Stimulated activated CD4-positive, alpha-beta T cell treated with anti-CD3 and anti-CD28 coated beads, Interleukin-1b, Interleukin-23, amount 100 ng/mL, for 48 hours (primary cell): ENCODE measurements around the gene EPHB6.
A peak's percentile ranks its signal among the peaks of the same experiment; 100 is the strongest.

Experiments used
- DNase-seq: peaks from one replicate; pipeline ENCODE4 v3.0.0-alpha.2; 2020

Gene EPHB6

DNA sequence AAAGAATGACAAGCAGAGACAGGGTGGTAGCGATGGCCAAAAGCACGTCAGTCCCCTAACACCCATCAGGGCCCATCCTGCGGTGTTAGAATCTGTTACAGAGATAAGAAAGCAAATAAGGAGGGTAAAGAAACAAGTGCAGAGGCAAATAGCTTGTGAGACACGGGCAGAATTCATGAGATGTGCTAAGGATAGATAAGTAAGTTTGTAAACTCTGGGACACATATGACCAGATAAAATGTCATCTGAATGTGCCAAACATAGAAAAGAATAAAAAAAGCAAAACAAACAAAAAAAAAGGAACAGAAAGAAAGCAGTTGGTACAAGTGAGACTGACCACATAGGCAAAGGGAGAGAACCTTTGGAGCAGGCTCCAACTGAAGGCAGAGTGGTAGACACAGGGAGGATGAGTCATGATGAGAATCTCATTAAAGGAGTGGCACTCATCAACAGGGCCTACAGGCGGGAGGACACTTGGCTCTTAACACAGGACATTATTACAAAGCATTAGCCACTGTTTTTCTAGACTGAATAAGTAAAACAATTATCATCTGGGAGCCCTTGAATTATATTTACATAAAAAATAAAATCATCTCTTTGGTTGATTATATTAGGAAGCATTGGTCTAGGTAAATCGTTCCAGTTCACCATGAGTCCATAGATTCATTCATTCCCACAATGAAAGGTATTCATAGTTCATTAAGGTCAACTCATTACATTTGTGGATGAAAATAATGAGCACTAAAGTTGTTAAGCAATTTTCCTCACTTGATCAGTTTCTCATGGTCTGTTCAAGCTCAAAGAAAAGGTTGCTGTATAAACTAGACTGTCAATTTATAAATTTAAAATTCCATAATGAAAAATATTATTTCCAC lies 21.5 kb upstream of the EPHB6 start:
- no peak for DNase-seq

DNA sequence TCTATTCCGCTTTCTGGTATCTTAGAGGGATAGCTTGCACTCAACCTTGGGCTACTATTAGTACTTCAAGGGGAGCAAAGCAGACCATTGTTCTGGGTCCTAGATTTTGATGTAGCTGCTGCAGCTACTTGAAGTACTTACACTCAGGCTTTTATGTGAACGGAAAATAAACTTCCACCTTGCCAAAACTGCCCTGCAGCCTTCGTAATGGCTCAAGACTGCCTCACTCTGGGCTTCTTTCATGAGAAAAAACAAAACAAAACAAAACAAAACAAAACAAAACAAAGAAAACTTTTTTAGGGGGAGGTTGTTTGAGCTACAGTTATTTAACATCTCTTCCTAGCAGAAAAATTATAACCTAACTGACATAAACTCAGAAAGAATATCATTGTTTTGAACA lies 19.4 kb upstream of the EPHB6 start:
- no peak for DNase-seq

DNA sequence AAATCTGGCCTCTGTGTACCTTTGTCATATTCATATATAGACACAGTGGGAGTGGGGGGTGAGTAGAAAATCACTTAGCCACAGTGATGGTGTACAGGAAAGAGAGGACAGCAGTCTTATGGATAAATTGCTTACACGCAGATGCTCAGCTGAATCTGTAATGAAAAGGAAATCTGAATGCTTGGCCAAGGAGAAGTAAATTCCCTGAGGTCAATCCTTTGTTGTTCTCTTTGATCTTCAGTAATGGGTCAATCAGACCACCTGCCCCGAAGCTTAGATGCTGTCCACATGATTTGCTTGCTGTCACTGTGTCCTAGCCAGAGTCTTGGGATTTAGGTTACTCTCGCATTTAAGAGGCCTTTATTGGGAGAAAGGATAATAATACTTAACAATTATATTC lies 18.4 kb upstream of the EPHB6 start:
- no peak for DNase-seq

DNA sequence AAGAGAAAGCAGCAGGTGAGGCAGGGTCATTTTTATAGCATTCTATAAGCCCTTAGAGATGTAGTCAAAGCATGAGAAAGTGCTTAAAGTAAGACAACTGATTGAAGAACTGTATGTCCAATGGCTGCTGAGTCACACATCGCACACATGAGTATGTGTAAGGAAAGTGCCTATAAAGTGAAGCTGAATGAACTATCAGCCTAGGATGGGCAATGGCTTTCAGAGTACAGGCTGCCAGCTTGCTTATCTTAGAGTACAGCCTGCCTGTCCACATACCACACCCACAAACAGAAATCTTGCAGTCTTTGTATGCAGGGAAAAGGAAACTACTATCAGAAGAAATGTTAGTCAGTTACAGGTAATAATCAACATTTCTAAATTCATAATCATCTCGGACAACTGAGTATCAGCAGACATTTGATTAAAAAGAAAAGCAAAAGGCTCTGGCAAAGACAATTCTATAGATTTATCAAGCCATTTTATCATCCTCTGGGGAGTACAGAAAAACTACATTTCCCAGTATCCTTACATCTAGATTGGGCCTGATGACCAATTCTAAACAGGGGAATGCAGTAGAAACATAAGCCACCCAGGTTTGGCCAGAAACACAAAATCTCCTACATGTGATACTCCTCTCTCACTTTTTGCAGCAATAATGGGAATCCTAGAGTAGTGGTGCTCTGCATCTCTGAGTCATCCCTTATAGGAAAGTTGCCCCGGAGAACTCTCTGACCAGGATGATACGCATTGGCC lies 16.2 kb upstream of the EPHB6 start:
- DNase-seq = no peak

DNA sequence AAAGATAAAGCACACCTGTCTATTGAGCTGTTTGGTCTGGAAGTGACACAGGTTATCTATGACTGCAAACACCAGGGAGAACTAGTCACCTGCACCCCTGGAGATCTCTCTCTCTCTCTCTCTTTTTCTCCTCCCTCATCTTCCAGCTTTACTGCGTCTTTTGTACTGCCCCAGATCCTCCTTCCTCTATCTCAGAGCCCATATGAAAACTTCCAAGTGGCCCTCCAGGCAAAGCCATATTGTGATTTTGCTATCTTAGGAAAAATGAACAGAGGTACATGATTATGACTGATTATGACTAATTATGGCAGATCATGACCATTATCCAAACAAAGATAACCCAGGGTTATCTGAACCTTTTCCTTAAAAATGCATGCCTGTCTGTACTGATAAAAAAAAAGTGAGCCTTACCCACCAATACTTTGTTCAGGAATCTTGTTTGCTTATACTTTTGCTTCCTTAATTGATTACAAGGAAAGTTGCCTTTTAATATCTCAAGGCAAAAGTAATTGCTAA lies 12.6 kb upstream of the EPHB6 start:
- DNase-seq = no peak

DNA sequence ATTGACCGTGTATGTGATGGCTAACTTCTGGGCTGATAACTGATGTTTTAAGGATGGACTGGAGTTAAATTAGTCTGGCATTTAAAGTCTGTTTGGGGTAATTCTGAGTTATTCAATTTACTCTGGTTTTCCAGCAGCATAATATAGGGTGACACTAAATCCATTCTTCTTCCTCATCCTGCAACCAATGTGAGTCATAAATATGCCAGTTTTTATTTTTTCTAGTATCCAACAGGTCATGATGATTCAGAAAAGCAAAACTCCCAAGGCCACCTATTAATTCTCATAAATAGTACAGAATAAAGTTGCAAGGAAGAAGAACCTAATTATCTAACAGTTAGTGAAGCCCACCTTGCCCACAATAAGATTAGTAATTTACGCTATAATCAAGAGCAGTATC lies 7.5 kb upstream of the EPHB6 start:
- DNase-seq = no peak

DNA sequence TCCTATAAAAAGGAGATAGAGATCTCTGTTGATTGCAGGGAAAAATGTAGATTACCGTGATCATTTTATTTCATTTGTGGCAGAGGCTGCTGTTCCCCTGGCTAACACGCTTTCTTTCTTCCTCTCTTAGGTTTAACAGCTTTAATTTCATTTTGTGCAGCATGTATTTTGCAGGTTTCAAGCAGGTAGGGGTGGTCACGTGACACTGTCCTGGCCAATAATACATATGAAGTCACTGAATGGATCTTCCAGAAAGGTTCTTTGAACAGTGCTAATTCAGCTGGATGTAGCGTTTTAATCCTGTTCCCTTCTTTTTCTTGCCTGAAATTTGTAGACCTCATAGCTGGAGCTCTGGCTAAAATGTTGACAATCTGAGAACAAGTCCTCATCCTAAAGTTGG lies 3.6 kb upstream of the EPHB6 start:
- no peak for DNase-seq

DNA sequence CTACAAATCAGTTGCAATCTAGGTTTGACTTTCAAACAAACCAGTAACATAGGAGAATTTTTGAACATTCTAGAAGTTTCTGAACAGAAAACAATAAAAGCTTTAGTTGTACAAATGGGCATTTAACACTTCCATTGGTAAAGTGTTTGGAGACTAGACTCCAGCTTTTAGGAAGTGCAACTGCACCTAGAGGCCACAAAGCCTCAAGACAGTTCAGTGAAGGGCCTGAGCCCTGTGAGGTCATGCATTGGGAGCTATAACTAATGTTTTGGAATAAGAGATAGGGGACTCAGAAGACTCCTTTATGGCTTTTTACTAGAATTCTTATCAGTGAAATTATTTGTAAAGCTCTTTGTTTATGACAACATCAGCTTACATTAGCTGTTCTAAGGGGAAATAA lies 3.0 kb upstream of the EPHB6 start:
- DNase-seq = no peak

DNA sequence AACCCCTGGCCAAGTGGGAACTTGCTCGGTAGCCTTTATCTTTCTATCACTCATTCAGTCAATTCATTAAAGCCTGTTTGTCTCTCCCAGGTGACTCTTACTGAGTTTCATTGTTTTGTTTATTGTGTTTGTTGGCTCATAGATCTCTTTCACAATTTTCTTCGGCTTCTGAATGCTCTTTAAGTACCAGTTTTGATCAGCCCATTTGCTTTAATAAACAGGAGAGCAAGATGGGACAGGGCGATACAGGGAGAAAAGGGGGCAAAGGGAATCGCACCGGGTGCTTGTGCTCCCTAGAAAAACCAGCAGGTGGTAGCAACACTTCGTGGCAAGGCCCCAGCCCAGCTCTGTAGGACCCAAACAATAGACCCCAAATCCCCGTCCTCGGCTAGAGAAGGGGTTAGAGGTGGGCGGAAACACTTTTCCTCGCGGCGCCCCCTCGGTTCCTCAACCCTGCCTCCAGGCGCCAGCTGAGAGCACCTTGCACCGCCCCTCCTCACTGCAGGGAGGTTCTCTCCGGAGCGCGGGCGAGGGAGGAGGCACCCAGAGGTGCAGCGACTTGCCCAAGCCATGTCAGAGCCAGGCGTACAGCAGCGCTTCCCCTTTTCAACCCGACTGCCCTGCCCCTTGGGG lies 1.0 kb upstream of the EPHB6 start:
- DNase-seq = peak; percentile 63

DNA sequence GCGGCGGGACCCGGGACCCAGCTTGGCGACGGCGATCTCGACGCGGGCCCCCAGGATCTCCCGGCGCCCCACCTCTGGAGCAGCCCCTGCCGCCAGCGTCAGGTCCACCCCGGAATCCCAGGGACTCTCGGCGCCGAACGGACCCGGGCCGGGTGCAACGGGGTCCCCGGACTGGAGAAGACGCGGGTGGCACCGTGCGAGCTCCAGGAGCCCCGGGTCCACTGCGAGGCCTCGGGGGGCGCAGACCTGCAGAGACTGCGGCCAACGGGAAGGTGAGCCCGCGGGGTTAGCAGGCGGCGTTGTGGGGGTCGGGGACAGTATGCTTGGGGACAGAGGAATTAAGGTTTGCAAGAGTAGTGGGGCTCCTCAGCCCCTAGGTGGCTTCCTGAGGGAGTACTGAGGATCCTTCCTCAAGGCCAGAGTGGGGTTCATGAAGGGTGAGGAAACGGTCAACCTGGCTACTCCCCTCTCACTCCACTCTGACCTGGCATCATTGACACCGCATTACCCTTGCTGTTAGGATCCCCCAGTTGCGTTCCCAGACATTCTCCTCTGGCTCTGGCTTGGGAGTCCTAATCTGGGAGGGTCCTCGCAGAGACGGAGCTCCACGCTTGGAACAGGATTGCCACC lies 353 bp downstream of the EPHB6 start:
- no peak for DNase-seq

DNA sequence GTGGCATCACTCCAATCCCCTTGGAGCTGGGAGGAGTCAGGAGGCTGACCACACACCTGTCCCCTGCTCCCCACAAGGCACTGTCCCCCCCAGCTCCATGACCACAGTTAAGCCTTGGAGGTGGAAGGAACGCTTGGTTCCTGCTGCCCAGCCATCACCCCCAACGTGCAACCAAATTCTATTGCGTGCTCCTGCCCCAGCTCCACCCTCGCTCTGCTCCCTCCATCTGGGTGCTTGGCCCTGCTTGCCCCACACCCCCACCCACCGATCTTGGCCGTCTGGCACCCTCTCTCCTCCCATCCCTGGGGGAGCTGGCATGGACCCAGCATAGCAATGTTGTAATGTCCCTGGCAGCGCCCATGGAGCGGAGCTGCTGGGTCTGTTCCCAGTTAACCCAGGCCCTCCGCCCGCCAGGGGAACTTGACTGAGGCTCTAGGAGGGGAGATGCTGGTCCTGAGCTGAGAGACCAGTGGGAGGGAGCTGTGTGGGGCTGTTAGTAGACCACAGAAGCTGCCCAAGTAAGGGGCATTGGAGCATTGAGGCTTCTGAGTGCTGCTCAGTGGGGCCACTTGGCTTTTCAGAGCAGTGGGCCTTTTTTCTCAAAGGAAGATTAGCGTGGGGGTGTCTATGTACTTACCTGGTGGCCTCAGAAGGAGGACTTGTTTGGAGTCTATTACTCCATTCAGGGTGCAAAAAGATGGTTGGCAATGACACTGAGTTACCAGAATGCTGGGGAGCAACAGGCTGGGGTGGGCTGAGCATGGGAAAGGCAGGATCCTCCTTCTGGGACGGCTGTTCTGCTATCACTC lies 1.1 kb downstream of the EPHB6 start:
- no peak for DNase-seq

DNA sequence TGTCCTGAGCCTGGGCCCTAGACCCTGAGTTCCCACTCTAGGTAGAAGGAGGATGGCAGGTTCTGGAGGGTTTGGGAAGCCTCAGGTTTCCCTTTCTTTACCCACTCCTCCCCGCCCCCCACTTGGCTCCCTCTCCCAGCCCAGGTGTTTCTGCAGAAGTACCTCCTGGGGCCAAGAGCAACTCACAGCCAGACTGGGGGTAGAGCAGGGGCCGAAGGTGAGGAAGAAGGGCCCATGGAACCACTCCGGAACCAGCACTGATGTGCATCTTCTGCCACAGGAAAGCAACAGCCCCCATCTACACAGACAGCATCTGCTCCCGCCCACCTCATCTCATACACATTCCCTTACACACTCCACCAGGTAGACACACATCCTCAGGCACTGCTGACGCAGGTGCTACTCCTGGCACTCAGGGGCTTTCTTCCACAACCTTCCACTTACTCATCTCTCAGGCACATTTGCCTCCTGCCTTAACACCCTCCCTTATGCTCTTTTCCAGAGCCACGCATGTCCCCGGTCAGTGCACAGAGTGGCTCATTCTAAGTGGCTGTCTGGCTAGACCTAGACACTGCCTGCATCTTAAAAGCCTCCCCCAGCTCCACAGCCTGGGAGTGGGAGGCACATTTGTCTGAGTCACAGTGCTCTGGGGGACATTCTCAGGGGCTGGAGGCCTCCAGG lies 1.8 kb downstream of the EPHB6 start:
- no peak for DNase-seq

DNA sequence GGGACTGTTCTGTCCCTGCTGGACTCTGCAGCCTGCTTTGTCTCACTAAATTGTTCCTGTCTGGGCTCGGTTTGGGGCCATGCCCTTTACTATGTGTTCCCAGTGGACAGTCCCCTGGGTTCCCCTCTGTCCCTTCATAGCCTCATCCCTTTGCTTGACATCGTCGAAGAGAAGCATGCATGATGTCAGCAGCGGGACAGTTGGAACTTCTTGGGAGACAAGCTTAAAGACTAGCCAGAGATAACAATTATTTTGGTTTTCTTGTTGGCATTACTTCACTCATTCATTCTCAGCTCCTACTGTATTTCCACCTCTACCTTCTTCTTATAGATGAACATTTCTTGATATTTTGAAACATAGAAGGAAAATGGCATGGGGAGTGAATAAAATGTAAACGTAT lies 2.7 kb downstream of the EPHB6 start:
- DNase-seq = no peak

DNA sequence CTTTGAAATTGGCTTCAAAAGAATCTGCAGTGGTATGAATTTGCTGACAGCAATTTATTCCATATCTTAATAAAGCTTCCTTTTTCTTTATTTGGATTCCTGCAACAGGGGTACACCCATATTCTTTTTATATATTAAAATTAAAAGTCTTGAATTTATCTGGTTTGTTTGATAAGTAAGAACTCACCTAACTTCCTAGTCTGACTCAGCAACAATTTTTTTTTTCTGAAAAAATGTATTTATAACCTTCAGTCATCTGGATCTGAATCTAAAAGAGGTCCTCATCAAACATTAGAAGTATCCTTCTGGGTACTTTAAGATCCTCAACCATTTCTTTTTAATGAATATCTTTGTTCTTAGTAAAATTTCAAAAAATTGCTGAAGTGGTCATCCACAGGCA lies 4.5 kb downstream of the EPHB6 start:
- DNase-seq = no peak

DNA sequence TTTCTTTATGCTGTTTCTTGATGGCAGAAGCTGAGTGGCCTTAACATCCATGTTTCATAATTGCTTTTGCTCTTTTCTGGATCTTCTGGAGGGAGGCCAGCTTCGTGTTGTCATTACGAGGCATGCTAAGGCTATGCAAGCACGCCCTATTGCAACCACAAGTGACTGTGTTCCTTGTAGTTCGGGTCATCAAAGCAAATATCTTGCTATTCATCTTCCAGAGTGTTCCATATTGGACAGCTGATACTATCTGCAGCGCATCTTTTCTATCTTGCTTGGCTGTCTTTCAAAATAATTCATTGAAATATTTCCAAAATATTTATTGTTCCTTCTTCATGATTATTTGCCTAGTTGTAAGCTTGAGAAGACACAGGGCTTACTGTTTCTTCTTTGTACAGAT lies 5.0 kb downstream of the EPHB6 start:
- no peak for DNase-seq

DNA sequence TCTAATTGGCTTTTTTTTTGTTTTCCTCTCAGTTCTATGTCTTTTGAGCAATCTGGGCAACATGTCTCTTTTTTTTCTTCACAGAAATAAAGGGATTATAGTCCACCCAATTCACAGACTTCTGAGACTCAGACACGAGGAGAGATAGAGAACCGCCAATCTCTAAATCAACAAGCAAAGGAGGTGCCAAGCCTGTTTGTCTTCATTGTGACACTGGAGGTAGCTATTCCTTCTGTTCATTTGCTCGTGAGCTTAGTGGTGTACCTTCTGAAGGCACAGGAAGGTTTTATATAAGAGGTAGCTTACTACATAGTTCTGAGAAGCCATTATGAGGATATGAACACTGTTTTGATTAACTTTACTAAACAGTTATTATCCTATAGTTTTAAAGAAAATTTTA lies 6.1 kb downstream of the EPHB6 start:
- no peak for DNase-seq

DNA sequence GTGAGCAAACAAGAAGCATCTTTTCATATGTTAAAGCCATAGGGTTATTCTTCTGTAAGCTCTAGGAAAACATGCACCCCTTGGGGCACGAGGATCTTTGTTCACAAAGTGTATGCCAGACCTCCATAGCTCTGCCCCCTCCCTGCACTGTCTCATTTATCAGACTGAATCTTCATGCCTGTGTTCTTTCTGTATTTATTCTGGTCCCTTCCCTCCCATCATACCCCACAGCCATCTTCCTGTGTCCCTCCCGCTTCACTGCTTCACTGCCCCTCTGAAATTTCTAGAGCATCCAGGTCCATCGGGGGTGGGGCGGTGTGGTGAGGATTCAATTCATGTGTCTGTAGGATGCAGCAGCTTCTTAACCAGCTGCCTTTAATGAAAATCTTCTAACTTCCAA lies 7.5 kb downstream of the EPHB6 start:
- DNase-seq = no peak

DNA sequence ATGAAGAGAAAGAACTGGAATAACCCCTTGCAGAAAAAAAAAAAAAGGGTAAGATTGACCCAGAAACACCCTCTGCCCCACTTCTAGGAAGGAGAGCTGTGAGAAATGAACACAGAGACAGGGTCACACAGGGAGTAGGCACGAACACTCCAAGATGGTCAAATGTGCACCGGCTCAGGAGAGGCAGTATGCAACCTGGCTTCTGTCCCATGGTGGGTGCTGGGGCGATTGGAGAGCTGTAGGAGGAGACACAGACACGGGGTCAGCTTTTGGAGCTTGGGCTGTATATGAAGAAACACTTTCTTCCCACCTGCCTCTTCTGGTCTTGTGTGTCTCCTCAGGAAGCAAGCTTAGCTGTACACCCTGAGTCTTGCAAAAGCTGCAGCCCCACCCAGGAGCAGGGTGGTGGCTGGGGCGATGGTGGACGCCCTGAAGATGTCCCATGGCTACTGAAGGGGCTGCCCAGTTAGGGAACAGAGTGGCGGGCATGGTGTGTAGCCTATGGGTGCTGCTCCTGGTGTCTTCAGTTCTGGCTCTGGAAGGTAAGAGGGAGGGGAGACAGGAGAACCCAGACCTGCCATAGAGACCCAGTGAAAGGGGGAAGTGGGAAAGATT lies 8.0 kb downstream of the EPHB6 start:
- no peak for DNase-seq

DNA sequence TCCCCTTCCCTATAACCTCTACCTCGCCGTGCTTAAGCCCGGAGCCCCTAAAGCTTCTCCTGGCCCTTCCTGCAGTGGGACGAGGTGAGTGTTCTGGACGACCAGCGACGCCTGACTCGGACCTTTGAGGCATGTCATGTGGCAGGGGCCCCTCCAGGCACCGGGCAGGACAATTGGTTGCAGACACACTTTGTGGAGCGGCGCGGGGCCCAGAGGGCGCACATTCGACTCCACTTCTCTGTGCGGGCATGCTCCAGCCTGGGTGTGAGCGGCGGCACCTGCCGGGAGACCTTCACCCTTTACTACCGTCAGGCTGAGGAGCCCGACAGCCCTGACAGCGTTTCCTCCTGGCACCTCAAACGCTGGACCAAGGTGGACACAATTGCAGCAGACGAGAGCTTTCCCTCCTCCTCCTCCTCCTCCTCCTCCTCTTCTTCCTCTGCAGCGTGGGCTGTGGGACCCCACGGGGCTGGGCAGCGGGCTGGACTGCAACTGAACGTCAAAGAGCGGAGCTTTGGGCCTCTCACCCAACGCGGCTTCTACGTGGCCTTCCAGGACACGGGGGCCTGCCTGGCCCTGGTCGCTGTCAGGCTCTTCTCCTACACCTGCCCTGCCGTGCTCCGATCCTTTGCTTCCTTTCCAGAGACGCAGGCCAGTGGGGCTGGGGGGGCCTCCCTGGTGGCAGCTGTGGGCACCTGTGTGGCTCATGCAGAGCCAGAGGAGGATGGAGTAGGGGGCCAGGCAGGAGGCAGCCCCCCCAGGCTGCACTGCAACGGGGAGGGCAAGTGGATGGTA lies 9.2 kb downstream of the EPHB6 start:
- no peak for DNase-seq

DNA sequence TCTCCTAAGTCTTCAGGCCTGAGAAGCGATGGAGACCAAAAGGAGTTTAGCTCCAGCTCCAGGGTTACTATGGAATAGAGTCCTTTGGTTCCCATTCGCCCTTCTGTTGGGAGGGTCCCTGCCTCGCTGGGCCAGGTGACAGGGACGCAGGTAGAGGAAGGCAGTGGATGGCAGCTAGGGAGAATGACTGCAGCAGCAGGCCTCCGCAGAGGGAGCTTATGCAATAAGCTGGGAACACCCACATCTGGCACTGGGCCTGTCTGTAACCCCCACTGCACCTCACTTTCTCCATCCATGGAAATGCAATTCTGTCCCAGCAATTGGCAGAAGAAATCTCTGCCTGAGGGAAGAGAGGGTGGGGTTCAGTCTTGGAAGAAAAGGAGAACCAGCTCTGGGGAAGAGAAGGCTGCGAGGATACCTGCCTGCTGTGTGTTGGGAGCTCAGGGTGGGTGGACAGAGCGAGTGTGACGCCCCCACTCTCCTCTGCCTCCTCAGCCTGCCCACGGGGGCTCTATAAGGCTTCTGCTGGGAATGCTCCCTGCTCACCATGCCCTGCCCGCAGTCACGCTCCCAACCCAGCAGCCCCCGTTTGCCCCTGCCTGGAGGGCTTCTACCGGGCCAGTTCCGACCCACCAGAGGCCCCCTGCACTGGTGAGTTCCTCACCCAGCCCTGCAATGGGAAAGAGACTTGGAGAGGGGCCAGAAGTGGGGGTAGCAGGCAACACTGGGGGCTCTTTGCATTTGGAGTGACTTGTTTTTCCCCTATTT lies 10.3 kb downstream of the EPHB6 start:
- no peak for DNase-seq
